Glomerular visceral epithelial cell (primary cell): Measurements from ENCODE around the gene PLXNA4.

Experiments
- DNase-seq: peaks from one replicate; pipeline ENCODE4 v3.0.0-alpha.2; 2016; ENCODE audit errors: extremely low spot score

PLXNA4 gene

DNA sequence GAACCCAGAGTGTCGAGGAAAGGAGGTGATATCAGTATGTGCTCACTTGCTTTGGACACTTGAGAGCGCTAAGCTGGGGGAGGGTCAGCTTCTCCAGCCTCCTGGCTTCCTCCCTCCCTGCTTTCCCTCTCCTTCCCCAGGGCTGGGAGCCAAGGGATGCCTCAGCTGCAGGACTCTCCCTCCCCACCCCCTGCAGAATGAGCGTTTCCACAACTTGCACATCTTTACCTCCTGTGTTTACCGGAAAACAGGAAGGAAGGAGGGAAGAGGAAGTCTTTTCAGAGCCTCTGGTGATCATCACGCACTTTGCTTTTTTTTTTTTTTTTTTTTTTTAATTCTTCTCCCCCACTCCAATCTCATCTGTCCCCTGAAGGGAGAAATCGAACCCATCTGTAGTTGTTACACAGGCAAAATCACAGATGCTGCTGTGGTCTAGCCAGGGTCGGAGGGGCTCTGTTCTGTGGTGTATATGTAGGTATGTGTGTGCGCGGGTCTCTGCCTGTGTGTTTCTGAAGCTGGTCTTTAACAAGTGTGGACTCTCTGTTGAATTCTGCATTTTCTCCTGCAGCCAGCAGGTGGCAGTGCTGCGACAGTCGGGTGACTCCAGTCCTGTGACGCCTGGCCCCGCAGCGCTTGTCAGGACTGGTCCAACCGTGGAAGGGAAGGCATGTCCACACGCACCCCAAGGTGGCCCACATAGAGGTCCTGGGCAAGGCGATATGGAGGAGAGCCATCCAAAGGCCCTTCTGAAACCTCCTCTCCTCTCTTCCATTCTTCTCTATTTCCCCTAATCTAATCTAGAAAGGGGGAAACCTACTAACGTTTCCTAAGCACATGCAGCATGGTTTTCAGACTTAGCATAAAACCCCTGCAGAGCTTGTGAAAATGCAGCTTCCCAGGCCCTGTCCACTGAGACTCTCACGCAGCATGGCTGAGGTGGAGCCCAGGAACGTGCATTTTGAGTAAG is 257.6 kb downstream of the PLXNA4 start:
- DNase-seq, result peak; percentile 75

DNA sequence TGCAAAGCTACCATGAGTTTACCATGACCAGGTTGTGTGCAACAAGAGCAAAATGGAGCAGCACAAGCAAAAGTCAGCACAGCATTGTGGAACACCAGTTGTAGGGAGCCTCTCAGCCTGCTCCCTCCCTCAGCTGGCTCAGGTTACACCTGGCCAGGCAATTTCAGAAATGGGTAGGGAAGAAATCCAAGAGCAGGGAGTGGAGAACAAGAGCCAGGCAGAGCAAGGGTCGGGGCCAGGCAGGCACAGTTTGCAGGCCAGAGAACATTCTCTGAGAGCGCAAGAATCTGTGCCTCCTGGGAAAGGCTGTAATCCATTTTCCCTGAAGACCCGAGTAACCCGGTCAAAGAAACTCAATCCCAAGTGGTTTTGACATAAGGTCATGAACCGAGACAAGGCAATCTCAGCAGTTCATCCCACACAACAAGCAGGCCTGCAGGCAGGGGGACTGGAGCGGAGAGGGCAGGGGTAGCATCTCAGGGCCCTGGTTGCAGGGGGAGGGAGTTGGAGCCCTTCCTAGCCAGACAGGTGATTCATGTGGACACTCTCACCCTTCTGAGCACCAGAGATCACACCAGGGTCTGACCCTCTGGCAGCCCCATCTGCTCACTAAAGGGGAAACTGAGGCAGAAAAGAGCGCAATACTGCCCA is 258.4 kb downstream of the PLXNA4 start:
- no peak for DNase-seq

DNA sequence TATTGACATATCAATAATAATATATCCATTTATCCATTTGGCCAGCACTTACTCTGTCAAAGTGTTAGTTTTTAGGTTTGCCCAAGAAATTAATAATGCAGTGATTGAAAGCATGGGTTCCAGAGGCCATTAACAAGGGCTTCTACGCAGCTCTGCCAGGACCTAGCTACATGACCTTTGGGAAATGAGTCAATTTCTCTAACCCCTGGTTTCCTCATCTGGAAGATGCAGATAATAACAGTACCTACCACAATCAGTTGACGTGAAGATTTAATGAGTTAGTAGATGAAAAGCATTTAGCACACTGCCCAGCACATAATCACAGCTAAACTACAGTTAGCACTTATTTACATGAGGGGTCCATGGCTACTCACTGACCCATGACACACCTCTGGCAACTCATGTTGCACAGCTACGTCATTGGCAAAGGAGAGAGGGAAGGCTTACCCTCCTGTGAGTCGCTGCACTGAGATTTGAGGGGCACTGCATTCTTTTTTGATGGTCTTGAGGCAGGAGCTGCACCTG is 263.7 kb downstream of the PLXNA4 start:
- no peak for DNase-seq

DNA sequence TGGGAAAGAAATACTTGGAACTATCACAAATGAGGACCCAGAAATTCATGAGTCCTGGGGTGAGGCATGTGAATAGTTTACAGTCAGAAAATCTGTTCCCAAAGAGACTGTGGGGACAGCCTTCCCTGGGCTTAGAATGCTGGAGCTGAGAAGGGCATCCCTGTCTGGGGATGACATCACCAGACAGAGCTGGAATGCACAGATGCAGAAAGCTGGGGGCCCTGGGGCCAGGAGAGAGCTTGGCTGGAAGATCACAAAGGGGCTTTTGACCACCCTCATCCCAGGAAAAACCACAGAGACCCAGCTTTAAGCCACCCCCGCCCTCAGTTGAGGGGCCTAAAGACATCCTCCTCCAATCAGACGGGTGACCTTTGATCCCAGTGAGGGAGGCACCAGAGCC is 264.5 kb downstream of the PLXNA4 start:
- DNase-seq, result no peak

DNA sequence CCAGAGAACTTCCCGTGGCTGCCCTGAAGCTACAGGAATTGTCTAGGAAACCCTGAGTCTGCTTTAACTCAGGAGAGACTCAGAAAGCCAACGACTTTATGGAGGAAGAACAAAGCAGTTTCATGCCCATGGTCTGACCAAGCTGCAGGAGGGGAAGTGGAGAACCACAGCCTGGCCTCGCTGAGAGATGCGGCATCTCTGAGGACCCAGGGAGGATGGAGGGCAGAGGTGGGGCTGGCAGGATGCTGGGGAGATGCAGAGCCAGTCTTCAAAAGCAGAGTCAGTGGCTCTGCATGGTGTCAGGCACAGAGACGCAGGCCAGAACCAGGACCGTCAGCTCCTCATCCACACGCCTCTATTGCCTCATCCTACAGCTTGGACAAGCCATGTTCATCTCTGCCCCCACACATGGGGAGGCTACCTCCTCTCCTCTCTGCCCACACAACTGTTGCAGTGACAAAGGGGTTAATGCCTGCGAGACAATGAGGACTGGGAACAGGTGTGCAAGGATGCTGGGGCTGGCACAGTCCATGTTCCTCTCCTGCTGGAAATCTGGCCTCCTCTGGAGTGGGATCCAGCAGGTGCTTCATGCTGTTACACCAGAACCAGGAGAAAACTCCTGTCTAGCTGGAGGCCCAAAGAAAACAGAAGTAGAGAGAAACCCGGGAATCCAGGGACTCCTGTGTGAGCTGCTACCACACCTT is 267.0 kb downstream of the PLXNA4 start:
- no peak for DNase-seq

DNA sequence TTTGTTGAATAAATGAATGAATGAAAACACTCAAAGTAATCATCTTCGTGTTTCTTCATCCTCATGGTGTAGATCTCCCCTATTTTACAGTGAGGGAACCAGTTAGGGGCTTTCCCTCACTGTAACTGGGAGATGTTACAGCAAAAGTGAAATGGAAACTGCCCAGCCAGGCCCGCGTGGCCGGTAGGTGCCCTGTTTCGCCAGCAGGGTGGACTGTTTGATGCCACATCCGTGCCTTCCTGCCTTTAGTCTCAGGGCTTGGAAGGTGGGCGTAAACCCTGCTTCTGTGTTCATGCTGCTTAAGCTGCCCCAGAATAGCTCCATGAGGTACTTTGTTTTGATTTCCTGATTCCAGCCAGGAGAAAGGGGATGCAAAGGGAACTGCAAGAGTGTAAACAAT is 268.8 kb downstream of the PLXNA4 start:
- no peak for DNase-seq

DNA sequence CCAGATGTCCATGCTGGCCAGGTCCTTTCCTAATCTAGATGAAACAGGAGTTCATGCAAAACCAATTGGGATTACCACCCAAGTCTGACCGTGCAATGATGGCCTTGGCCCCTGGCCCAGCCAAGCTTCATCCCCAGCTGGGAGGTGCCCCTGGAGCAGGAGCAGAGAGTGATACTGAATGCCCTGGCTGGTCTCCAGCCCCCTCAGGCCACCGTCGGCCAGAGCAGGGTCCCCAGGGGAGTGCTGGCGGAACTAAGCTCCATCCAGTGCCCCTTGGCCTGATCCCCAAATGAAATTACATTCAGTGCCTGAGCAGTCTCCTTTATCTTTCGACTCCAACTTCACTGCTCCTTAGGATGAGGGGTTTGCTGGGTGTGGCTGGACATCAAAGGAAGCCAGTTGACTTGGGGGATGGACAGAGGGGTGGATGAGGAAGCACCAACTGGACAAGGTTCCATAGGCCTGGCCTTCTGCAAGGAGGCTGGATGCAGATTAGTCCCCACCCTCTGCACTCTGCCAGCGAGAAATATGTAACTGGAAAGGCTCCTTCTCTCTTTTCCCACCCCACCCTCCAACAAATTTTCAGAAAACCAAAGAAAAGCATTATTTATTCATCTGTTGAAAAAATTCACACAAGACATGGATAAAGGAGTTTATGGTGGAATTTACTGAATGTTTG is 275.5 kb downstream of the PLXNA4 start:
- DNase-seq, result no peak

DNA sequence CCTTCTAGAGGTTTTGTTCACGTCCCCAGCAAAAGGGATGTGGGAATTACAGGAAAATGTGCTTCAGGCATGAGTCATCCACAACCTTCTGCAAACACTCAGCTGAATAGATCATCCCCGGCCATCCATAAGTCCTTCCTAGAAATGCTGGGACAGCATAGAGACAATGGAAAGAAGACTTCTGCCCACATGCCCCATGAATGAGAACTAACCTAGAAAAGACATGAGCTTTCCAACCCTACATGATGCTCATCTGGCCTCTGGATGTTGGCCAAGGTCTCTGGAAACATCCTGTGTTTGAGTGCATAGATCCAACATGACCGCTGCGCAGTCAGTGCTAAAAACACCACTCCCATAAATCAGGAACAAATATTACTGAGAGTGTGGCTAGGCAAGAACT is 277.5 kb downstream of the PLXNA4 start:
- peak; percentile 2 for DNase-seq

DNA sequence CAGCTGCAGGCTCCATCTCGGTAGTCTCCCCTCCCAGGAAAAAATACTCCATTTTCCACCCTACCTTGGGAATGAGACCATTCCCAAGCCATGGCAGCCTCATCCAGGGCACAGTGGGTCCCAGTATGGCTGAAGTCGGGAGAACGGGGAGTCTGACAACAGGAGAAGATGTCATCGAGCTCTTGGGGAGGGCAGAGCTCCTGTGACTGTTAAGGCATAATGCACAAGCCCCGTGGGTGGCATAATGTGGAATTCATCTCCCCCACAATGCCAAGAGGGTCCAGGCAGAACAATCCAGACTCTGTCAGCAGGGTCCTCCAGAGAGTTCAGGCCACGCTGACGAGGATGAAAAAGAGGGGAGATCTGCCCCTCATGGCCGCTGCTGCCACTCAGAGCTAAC is 279.4 kb downstream of the PLXNA4 start:
- no peak for DNase-seq

DNA sequence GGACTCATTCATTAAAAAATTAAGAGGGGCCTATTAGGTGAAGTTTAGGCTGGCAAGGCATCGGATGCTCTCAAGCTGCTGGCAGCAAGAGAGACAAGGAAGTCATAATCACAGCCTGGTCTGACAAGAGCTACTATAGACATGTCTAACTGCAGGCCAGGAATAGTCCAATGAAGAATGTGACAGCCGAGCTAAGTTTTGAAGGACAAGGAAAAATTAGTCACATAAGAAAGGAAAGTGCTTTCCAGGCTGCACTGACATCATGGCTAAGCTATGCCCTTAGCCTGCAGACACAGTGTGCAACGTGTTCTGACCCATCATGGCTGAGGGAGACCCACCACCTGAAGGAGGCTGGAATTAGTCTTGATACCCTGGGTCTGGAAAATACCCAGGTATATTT is 281.1 kb downstream of the PLXNA4 start:
- DNase-seq, result no peak

DNA sequence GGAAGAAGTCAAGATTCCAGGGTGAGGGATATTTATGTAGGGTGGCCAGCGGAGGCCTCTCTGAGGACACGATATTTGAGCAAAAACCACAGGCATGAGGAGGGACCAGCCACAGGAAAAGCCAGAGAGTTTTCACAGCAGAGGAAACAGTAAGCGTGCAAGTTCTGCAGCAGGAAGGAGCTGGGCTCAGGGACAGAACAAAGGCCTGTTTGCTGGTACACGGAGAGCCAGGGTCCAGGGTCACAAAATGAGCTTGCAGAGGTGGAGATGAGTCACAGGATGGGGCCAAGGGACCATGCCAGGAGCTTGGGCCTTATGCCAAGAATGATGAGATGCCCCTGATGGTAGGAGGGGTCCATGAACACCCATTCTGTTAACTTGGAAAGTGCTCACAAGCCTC is 283.5 kb downstream of the PLXNA4 start:
- DNase-seq, result no peak

DNA sequence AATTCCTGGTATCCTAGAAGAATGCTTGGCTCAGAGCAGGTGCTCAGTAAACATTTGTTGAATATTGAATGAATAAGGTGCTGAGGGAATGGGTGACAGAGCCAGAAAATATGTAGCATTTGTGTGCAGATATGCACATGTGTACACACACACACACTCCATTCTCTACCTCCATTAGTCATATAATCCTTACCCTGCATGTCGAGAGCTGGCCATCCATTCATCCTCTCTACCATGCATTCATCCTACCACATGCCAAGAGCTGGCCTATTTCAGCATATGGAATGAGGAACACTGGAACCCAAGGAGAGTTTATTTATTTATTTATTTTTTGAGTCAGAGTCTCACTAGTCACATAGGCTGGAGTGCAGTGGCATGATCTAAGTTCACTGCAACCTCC is 284.8 kb downstream of the PLXNA4 start:
- no peak for DNase-seq

DNA sequence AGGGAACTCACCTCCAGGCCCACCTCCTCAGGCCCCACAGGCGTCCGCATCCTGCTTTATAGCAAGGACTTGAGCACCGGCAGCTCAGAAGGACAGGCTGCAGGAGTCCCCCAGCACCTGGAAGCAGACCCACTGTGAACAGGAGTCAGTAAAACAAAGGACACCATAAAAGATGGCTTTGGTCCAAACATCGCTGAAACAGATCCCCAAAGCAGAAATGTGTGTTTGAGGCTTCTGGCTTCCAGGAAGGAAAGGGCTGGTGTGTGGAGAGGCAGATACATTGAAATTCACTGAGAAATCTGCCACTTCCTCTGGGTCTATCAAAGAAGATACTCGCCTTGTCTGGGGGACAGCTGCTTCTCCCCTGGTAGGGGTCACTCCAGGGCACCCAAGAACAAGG is 286.2 kb downstream of the PLXNA4 start:
- no peak for DNase-seq

DNA sequence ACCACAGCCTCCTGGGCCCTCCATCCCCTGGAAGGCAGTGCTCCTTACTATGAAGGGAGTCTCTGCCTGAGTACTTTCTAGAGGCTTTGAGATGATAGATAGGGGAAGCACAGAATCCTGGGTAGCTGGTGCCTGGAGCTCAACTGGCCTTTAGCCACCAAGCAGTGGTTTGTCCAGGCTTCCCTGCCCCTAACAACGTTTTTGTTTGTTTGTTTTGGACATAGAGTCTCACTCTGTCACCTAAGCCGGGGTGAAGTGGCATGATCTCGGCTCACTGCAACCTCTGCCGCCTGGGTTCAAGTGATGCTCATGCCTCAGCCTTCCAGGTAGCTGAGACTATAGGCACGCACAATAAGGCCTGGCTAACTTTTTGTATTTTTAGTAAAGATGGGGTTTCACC is 289.4 kb downstream of the PLXNA4 start:
- no peak for DNase-seq

DNA sequence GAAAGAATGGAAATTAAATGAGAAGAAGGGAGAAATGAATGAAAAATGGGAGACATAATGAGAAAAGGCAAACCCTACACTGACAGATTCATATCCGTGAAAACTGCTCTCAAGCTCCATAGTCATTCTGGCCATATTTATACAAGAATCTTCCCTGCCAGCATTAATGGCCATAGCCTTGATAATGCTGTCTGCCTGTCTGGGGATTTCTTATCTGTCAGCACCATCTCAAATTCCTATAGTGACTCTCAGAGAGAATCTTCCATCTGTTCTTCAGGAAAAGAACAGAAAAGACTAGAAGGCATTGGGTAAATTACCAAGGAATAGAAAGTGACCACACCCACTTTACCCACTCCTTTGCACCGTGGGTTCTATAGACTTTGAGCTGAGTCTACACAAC is 295.9 kb downstream of the PLXNA4 start:
- no peak for DNase-seq

DNA sequence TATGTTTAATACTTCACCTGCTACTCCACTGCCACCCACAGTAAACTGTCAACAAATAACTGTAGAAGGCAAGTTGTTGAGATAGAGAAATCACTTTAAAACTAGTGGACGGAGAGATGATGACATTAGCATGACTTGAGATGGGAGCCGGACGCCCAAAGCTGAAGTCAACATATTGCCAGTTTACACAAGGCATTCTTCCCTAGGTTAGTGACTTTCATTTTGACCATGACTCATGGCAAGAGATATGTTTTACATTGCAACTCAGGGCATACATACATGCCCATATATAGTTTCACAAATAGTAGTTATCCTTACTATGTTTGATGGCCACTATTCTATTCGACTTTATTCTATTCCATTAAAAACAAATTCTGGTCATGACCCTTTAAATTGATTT is 296.6 kb downstream of the PLXNA4 start:
- no peak for DNase-seq

DNA sequence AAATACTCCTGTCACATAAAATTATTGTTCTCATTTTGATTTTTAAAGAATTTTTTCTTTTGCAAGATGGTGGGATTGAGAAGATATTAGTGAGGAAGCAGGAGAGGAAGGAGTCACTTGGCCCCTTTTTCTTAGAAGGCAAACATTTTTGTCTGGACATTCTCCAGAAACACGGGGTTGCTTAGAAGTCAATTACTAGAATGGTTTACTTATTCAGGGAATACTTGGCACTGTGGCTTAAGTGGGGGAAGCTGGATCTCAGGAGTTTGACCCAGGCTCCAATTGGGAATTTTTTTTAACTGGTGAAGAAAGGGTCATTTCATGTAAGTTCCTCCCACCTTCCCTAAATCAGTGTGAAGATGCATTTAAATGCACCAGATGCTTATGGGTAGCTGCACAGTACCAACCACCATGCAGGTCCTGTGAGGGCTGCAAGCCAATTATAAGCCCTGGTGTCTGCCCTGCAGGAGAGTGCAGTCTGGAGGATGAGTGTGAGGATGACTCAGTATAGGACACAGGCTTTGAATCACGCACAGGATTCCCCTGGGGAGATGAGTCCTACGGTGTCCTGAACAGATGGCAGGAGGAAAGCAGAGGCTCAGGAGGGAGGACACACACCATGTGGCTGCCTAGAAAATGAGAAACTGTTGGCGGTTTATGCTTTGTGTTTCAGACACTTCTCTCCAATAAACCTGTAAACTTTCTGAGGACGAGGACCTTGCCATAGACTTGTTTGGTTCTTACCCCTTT is 299.1 kb downstream of the PLXNA4 start:
- DNase-seq, result peak; percentile 25

DNA sequence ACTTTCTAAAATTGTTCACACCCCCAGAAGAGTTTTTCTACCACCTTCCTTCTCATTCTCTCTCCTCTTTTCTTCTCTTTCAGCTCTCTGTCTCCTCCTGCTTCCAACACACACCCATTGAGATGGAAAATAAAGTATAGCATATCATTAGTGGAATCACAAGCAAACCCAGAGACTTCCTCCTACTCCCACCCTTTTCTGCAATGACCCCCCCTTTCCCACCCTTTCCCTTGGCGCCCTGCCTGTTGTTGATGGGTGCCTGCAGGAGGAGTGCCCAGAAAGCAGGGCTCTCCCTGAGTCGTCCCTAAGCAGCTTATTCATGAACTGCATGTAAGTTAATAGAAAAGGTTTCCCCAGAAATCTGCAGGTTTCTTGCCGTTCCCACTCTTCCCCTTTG is 300.0 kb downstream of the PLXNA4 start:
- DNase-seq, result no peak

DNA sequence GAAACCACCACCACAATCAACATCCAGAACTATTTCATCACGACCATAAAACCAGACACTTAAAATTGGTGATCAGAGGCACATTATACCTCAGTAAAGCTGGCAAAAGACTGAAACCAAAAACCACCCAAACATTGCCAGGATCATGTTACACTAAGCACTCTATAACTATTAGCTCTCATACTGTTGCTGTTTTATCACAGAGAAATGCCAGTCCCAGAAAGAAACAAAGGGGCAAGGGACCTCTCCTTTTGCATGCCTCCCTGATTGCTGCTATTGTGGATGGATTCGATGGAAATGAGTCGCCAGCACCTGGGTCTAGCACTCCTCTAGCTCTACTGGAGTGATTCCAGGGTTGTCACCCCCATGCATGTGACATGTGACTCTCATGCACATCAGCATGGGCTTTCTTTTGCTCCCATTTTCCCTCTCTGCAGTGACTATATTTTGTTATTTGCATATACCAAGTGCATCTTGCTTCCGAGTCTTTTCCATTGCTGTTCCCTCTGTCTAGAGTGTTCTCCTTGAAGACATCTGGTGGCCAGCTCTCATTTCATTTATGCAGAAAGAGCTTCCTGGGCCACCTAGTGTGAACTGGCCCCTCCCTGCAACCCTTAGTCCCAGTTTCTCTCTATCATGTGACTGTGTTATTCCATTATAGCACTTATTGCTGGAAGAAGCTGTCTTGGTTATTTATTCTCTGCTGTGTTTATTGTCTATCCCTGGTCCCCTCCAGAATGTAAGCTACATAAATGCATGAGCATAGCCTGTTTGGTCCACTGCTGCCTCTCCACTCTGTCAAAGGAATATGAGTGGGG is 300.6 kb downstream of the PLXNA4 start:
- no peak for DNase-seq

DNA sequence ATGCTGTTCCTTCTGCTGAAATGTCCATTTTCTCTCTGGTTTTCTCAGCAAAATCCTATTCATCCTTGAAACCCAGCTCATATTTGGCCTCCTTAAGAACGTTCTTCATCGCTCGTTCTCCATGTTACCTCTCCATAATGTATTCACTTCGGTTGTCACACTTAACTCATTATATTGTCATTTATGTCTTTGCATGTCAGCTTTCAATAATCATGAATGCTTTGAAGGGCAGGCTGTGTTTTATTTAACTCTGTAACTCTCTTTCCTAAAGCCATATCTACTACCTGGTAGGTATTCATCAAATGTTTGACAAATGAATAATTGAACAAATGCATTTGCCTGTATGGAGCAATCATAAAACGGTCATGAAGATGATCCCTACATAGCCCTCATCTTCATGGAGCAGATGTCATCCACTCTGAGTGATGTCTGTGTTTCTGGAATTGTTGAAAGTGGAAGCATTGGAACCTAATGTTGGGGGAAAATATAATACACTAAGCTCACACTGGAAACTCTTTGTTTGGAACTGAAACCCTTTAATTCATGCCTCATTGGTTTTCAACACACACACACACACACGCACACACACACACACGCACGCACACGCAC is 303.4 kb downstream of the PLXNA4 start:
- DNase-seq, result no peak
